NCI-H1436 (cell line): ENCODE results near the gene MEGF6.

Experiments used
- DNase-seq: peaks from one replicate; lab custom pipeline; 2025; lab: John Stamatoyannopoulos, UW

The MEGF6 gene

GRCh38 chr1:3468236-3469103 is 142.8 kb downstream of the MEGF6 start:
- no peak for DNase-seq

GRCh38 chr1:3467096-3468036 is 143.9 kb downstream of the MEGF6 start:
- DNase-seq, result no peak

DNA sequence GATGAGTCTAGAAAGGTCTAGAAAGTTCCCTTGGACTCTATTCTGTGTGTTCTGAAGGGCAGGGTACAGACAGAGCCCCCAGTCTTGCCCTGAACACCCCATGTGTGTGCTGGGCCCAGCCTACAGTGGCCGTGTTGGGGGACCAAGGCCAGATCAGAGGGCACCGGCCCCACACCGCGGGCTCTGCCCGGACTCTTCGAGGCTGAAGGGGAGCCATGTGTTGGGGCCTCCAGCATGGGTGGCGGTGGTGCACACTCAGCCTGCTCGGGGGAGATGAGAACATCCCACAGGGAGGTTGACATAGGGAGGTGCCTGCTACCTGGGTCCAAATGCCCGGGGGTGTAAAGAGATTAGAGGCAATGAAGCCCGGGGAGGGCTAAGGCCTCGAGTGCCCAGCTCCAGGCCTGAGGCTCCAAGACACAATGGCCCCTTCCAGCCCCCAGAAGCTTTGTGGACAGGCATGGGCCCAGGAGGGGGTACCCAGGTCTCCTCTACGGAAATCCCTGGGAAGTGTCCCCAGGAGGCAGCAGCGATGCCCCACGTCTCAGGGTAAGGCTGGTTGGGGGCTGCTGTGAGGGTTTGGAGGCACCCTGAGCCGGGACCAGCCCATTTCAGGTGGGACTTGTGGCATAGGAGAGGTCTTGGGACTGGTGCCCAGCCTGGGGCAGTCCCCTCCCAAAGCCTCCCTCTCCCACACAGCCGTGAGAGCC is 144.8 kb downstream of the MEGF6 start:
- no peak for DNase-seq

- no peak for DNase-seq
Observed at GRCh38 chr1:3465935-3466321, 145.4 kb downstream of the MEGF6 start.

DNA sequence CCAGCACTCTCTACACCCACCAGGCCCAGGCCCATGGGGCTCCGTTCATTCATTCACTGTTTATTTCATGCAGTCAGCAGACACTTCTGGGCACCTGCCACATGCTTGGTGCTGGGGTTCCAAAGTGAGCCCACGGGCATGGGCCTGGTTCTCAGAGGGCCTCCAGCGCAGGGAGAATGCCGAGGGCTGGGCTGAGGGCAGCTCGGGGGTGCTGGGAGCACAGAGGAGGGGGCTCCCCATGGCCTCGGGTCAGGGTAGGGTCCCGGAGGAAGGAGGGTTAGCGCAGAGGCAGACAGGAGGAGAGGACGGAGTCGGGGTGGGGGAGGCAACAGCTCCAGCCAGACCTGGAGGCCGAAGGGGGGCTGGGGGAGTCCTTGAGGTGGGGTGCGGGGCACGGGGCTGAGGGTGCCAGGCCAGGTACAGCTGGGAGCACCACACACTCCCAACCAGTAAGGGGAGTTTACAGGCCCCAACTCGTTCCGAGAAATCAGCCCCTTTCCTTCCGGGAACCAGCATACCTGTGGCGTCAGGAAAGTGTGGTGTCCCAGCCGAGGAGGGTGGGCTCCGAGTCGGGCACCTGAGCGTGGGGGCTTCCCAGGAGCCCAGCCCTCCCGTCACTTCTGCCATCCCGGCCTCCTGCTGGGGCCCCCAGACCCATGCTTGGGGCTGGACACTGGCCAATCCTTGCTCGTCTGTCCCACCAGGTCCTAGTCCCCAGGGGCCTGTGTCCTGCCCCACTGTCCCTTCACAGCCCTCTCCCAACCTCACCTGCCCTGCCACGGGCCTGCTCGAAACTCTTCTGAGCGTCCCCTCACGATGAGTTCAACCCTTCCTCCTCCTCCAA is 146.0 kb downstream of the MEGF6 start:
- no peak for DNase-seq

DNA sequence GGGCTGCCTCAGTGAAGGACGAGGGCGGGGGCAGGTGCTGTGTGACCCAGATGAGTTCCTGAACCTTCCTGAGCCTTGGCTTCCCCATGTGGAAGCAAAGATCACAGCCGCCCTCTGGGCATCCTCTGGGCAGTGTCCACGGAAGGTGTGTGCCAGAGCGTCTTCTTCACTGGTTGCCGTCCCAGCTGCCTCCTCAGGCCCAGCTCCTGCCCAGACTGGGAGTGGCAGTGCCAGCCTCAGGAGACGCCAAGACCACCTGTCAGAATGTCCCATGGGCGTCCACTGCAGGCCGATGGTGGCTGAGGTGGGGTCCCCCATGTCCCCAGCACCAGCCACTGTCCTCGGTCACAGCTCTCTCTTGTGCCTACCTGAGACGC is 146.7 kb downstream of the MEGF6 start:
- DNase-seq, result no peak

DNA sequence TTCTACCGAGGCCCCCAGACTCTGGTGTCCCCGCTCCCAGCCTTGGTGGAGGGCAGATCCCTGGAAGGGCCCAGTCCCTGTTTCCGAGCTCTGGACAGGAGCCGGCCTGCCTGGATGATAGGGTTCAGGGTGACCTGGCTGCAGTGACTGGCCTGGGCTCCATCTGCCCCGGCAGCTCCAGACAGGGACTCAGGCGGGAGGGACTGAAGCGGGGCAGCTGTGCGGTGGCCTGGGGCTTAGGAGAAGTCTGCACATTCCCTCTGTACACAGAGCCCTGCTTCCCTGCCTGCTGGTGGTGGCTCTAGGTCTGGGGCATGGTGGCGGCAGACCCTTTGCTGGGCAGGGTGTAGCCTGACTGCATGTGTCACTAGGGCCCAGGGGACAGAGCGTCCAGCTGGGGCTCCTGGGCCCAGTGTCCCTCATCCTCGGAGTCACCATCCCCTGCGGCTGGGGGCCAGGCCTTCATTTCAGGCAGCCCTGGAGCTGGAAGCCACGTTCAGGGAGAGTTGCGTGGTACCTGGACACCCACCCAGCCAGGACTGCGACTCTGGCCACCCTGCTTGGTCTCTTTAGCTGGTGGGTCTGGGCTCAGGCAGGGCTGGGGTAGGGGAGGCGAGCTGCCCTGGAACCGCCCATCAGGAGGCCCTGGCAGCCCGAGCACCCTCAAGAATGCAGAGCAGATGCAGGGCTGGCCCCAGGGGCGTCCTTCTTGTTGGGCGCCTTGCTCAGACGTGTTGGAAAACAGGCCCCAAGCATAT is 147.2 kb downstream of the MEGF6 start:
- no peak for DNase-seq

DNA sequence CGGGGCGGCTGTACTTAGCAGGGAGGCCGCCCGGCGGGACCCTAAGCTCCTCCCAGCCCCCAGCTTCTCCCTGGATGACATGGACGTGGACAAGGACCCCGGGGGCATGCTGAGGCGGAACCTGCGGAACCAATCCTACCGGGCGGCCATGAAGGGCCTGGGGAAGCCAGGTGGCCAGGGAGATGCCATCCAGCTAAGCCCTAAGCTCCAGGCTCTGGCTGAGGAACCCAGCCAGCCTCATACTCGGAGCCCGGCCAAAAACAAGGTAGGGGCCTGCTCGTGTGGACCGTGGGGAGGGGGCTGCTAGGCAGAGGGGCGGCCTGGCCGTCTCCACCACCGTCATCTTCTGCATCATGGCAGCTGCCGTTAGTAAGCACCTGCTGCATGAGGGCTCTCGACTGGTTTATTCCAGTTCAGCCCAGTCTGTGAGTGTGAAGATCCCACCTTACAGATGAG is 147.9 kb downstream of the MEGF6 start:
- DNase-seq, result no peak

GRCh38 chr1:3463013-3463385 is 148.3 kb downstream of the MEGF6 start:
- DNase-seq, result no peak

GRCh38 chr1:3462356-3463012 is 148.8 kb downstream of the MEGF6 start:
- DNase-seq, result no peak

- DNase-seq, result no peak
Observed at GRCh38 chr1:3461934-3462275, 149.4 kb downstream of the MEGF6 start.

- no peak for DNase-seq
Observed at GRCh38 chr1:3461238-3461933, 149.9 kb downstream of the MEGF6 start.

DNA sequence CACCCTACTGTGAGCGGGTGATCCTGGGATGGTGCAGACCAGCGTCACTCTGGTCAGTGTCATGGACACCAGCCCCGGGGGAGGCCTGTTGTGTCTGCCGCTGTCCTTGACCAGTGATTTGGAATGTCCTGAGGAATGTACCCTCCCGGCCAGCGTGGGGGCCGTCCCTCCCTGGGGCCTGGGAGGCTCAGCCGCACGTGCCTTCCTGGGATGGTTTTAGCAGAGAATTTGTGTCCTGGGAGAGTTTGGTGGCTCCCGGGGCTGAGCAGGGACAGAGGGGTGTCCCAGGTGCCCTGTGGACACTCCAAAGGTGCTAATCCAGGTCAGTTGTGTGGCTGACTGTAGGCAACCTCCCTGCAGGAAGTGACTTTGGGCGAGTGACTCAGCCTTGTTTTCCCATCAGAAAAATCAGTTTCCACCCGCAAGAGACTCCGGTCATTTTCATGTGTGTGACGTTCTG is 150.6 kb downstream of the MEGF6 start:
- no peak for DNase-seq

DNA sequence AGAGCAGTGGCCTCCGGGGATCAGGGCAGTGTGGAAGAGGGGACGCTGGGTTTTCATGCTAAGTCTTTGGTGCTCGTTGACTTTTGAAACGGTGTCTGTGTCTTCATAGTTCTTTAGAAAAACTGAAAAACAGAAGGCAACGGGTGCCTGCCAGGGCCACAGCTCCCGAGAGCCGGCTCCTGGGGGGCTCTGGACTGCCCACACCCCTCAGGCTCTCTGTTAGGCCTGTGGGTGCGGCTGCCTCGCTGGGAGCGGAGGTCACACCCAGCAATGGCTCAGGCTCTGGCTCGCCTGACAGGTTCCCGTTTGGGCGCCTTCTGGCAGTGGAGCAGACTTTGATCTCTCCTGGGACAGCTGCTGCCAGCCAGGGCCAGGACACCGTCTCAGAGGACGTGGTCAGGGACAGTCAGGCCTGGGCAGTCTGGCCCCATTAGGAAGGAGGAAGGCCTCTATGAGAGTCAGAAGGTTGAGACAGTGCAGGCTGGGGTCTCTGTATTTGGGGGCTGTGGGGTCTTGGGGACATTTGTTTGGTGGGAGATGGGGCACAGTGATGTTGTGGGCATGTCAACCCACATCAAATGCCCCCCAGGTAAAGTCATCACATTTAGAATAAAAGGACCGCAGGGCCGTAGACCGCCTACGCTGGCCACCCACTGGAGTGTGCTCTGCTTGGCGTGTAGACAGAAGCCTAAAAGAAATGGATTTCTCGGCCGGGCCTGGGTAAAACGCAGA is 151.2 kb downstream of the MEGF6 start:
- DNase-seq, result no peak

DNA sequence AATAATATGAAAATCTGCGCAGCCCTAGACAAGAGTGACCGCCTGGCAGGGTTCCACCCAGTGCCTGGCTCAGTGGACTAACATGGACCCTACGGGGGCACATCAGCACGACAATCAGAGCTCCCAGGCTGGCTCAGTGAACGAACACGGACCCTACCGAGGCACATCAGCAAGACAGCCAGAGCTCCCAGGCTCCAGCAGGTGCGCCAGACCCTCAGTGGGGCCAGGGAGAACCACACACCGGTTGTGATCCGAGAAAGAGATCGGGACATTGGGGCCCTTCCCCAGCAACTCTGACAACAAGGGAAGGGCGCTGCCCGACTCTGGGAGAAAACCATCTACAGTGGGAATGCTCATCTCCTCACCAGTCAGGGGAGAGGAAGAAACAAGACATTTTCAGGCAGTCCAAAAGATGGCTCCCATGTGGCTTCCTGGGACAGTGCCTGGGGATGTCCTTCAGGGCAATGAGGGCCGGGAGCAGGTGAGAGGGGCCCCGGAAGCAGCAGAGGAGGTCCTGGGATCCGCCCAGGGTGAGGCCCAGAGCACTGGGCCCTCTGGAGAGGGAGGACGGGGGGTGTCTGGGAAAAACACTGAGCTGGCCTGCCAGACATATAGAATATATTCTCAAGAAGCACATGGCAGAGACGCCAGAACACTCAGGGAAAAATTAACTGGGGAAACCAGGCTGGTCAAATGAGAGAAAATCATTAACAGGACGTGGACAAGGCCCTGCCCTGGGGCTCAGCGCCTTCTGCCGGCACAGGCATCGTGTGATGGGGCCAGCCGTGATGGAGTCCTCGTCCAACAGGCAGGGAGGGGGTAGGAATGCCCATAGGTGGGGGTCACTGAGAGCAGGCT is 152.0 kb downstream of the MEGF6 start:
- no peak for DNase-seq

DNA sequence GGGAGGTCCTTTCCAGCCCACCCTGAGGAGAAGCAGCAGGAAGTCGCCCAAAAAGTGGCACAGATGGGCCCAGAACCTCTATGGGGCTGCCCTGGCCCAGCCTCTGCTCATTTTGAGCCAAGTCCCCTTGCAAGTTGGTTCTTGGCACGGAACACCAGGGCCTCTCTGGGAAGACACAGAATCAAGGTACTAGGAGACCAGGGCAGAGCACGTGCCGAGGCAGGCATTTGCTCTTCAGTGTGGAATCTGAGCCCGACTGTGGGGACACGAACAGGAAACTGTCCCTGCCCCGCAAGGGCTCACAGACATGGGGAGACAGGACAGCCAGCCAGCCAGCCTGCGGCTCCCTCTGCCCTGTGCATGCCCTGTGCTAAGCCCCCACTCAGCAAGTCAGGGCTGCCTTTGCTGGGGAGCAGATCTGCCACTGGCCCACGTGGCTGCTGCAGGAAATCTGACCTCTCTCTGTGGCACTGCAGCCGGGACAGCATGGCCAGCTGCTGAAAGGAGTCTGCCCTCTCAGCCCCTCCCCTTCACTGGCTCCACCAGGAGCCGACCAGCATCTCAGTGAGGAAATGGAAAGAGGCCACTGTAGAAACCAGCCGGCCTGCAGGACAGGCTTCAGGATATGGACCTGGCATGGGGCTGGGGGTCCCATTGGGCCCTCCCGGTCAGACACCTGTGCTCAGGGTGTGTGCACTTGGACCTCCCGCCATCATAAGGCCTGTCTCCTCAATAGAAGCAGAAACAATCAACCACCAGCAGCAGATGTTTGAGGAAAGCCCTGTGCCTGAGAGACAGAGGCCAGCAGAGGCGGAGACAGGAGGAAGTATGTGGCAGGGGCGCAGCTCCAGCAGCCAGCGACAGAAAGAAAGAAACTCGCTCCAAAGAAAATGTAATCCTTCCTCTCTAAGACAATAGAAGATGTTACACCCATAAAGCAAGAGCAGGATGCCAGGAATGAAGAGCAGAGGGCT is 153.1 kb downstream of the MEGF6 start:
- DNase-seq, result no peak
